Glutamatergic neuron (in vitro differentiated cells): Measurements from ENCODE around the gene AKAP12. TPM values are rescaled to one million over a fixed set of nuclear protein-coding genes. Genes with fewer than 3 reads are reported as not detected.

Source experiments
- DNase-seq: peaks from one replicate; pipeline ENCODE4 v3.0.0; 2022
- H3K27ac Mint-ChIP-seq: one replicate; pipeline ENCODE4 v1.8.0; 2020; ENCODE audit warnings: mild to moderate bottlenecking, mixed read lengths, inconsistent platforms; ENCODE audit not compliant: unreplicated experiment
- H3K27me3 Mint-ChIP-seq: one replicate; pipeline ENCODE4 v1.8.0; 2020; ENCODE audit warnings: mild to moderate bottlenecking, moderate library complexity, mixed read lengths, inconsistent platforms; ENCODE audit not compliant: unreplicated experiment
- H3K36me3 Mint-ChIP-seq: one replicate; pipeline ENCODE4 v1.8.0; 2020; ENCODE audit warnings: mild to moderate bottlenecking, mixed read lengths, inconsistent platforms; ENCODE audit not compliant: unreplicated experiment
- H3K4me1 Mint-ChIP-seq: one replicate; pipeline ENCODE4 v1.8.0; 2020; ENCODE audit warnings: mild to moderate bottlenecking, low read depth, mixed read lengths, inconsistent platforms; ENCODE audit not compliant: unreplicated experiment
- H3K4me3 Mint-ChIP-seq: one replicate; pipeline ENCODE4 v1.8.0; 2020; ENCODE audit warnings: mild to moderate bottlenecking, mixed read lengths, inconsistent platforms; ENCODE audit not compliant: unreplicated experiment
- H3K9me3 Mint-ChIP-seq: one replicate; pipeline ENCODE4 v1.8.0; 2020; ENCODE audit warnings: mild to moderate bottlenecking, moderate library complexity, mixed read lengths, inconsistent platforms; ENCODE audit not compliant: unreplicated experiment
- total RNA-seq: library from RNA; stranded (reverse); fragmentation: NEBNext Ultra II Directional; extraction: Animal tissue kit (Norgen Biotek cat#: 25700); gene quantifications from one replicate; pipeline ENCODE4 v1.2.1, GENCODE V29; 2021; ENCODE audit not compliant: unreplicated experiment
- TF ChIP-seq, protein P1 (sequence below): fragments of 200-600 bp; sonication (generic); IDR thresholded peaks from one replicate; pipeline ENCODE4 v1.5.0; 2021; ENCODE audit not compliant: partially characterized antibody, unreplicated experiment

AKAP12 gene
- total RNA-seq, 1 donor from 2014 or later, result 240 TPM

GRCh38 chr6:151294561-151295101 lies 54.9 kb downstream of the AKAP12 start:
- TF ChIP-seq, protein P1, sequence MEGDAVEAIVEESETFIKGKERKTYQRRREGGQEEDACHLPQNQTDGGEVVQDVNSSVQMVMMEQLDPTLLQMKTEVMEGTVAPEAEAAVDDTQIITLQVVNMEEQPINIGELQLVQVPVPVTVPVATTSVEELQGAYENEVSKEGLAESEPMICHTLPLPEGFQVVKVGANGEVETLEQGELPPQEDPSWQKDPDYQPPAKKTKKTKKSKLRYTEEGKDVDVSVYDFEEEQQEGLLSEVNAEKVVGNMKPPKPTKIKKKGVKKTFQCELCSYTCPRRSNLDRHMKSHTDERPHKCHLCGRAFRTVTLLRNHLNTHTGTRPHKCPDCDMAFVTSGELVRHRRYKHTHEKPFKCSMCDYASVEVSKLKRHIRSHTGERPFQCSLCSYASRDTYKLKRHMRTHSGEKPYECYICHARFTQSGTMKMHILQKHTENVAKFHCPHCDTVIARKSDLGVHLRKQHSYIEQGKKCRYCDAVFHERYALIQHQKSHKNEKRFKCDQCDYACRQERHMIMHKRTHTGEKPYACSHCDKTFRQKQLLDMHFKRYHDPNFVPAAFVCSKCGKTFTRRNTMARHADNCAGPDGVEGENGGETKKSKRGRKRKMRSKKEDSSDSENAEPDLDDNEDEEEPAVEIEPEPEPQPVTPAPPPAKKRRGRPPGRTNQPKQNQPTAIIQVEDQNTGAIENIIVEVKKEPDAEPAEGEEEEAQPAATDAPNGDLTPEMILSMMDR, result no peak
- peak overlapping the region; percentile 1 for H3K4me3 Mint-ChIP-seq
- no peak for DNase-seq
- H3K36me3 Mint-ChIP-seq, result no peaks in the 10 kb centered on the region
- H3K27me3 Mint-ChIP-seq, result peaks cover 12% of the 10 kb centered on the region
- H3K4me1 Mint-ChIP-seq, result peaks cover 65% of the 10 kb centered on the region
- H3K27ac Mint-ChIP-seq, result no peak overlapping the region
- peaks cover 7% of the 10 kb centered on the region for H3K9me3 Mint-ChIP-seq

- peaks cover 11% of the 10 kb centered on the region for H3K27me3 Mint-ChIP-seq
- no peaks in the 10 kb centered on the region for H3K36me3 Mint-ChIP-seq
- no peak overlapping the region for H3K27ac Mint-ChIP-seq
- TF ChIP-seq, protein P1, result no peak
- no peak for DNase-seq
- peaks cover 12% of the 10 kb centered on the region for H3K9me3 Mint-ChIP-seq
- no peak overlapping the region for H3K4me3 Mint-ChIP-seq
- peaks cover 57% of the 10 kb centered on the region for H3K4me1 Mint-ChIP-seq
Observed at GRCh38 chr6:151297886-151298285, 58.1 kb downstream of the AKAP12 start.

DNA sequence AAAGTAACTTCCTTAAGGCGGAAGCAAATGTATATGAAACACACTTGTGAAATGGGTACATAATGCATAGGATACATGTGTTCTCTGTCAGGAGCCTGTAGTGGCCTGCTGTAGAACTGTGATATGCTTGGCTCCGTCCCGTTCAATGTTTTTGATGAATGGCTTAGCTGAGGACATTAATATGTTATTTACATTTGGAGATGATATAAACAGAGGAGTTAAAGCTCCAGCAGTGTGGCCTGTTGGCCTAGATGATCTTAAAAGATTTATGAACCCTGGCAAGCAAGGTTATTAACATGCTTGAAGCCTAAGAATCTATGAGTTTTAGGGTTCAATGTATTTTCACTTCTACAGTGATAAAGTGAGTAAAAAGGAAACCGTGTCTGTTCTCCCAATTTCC lies 59.2 kb downstream of the AKAP12 start:
- H3K9me3 Mint-ChIP-seq, result peaks cover 11% of the 10 kb centered on the region
- H3K27me3 Mint-ChIP-seq, result peaks cover 7% of the 10 kb centered on the region
- no peaks in the 10 kb centered on the region for H3K36me3 Mint-ChIP-seq
- TF ChIP-seq, protein P1, result no peak
- H3K27ac Mint-ChIP-seq, result peak overlapping the region; percentile 7
- DNase-seq, result no peak
- no peak overlapping the region for H3K4me3 Mint-ChIP-seq
- peaks cover 55% of the 10 kb centered on the region for H3K4me1 Mint-ChIP-seq

GRCh38 chr6:151300267-151300991 lies 60.7 kb downstream of the AKAP12 start:
- H3K36me3 Mint-ChIP-seq, result no peaks in the 10 kb centered on the region
- H3K27ac Mint-ChIP-seq, result peak overlapping the region; percentile 86
- TF ChIP-seq, protein P1, result no peak
- H3K9me3 Mint-ChIP-seq, result peaks cover 11% of the 10 kb centered on the region
- peak overlapping the region; percentile 52 for H3K4me3 Mint-ChIP-seq
- DNase-seq, result peak; percentile 30
- H3K27me3 Mint-ChIP-seq, result peaks cover 7% of the 10 kb centered on the region
- peaks cover 49% of the 10 kb centered on the region for H3K4me1 Mint-ChIP-seq

- Mint-ChIP-seq H3K9me3 (peaks cover 11% of the 10 kb centered on the region), H3K4me3 (peak overlapping the region; percentile 34), H3K27ac (peak overlapping the region; percentile 86), H3K4me1 (peaks cover 44% of the 10 kb centered on the region), H3K27me3 (peaks cover 7% of the 10 kb centered on the region), H3K36me3 (no peaks in the 10 kb centered on the region)
- TF ChIP-seq, protein P1, result no peak
- no peak for DNase-seq
Observed at GRCh38 chr6:151301547-151301946, 61.8 kb downstream of the AKAP12 start.
